Endothelial cell of umbilical vein (primary cell): ENCODE measurements around the gene LZTS2.

Experiments
- POLR2AphosphoS5 ChIP-seq: IDR thresholded peaks from 2 replicates; pipeline ENCODE4 v1.6.1; 2012; ENCODE audit warnings: low read depth, mild to moderate bottlenecking, control low read depth, low read length, moderate library complexity; ENCODE audit not compliant: insufficient read depth
- TF ChIP-seq, protein P1 (sequence below), 2 donors: IDR thresholded peaks; 1 replicate in 1 of 2; 2 replicates in 1 of 2; pipeline ENCODE4 v1.5.1; 2011; ENCODE audit warnings: low read length in 2 of 2, mild to moderate bottlenecking in 2 of 2, moderate library complexity in 2 of 2, control low read depth in 1 of 2, inconsistent platforms in 1 of 2, low read depth in 1 of 2; ENCODE audit not compliant: insufficient read depth in 1 of 2; ENCODE audit errors: extremely low read depth in 1 of 2

- no peak for TF ChIP-seq POLR2AphosphoS5
- TF ChIP-seq, protein P1, sequence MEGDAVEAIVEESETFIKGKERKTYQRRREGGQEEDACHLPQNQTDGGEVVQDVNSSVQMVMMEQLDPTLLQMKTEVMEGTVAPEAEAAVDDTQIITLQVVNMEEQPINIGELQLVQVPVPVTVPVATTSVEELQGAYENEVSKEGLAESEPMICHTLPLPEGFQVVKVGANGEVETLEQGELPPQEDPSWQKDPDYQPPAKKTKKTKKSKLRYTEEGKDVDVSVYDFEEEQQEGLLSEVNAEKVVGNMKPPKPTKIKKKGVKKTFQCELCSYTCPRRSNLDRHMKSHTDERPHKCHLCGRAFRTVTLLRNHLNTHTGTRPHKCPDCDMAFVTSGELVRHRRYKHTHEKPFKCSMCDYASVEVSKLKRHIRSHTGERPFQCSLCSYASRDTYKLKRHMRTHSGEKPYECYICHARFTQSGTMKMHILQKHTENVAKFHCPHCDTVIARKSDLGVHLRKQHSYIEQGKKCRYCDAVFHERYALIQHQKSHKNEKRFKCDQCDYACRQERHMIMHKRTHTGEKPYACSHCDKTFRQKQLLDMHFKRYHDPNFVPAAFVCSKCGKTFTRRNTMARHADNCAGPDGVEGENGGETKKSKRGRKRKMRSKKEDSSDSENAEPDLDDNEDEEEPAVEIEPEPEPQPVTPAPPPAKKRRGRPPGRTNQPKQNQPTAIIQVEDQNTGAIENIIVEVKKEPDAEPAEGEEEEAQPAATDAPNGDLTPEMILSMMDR (IDR thresholded peaks at IDR 0.05; ENCODE audit: extremely low read depth in 1 of 2, insufficient read depth in 1 of 2, low read depth in 1 of 2, low read length in 2 of 2): no peak
Measured at GRCh38 chr10:101021692-101022251, 22.2 kb downstream of the LZTS2 start.
